ENCODE measurements around the gene CFAP73. TPM values are rescaled to one million over a fixed set of nuclear protein-coding genes. Genes with fewer than 3 reads are reported as not detected.

Gene CFAP73
- total RNA-seq, 2 donors from 2014 or later, result not detected

DNA sequence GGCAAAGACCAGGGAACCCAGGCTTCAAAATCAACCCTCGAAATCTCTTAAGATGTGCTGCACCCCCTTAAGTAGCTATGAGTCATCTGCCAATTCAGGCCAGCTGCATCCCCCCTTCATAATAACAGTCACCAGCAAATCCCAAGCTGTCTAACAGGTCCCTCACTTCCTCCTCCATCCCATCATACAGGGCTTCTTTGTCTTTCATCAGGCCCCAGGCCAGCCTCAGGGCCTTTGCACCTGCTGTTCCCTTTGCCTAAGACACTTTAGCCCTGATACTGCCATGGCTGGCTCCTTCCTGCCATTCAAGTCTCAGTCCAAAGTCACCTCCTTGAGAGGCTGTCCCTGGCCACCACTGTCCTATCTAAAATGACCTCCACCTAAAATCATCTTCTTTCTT is 18.0 kb upstream of the CFAP73 start:
- Histone ChIP-seq H3K9ac (ENCODE audit: extremely low read depth, low read length, poor library complexity, severe bottlenecking) (no peak overlapping the region), H3K27me3 (ENCODE audit: control insufficient read depth, insufficient read depth, low read length, poor library complexity, severe bottlenecking) (peaks cover 19% of the 10 kb centered on the region), H3K9me3 (ENCODE audit: control insufficient read depth, low read length) (no peaks in the 10 kb centered on the region), H3K27ac (ENCODE audit: low read depth, low read length) (no peak overlapping the region), H3K4me1 (ENCODE audit: control insufficient read depth, insufficient read depth, low read length) (no peaks in the 10 kb centered on the region), H3K4me3 (ENCODE audit: low read length) (no peak overlapping the region), H3K36me3 (ENCODE audit: control insufficient read depth, insufficient read depth, low read length) (no peaks in the 10 kb centered on the region)
- no peaks in the 10 kb centered on the region for H3K36me3 Mint-ChIP-seq (ENCODE audit: low read depth)
- WGBS, 2 experiments (ENCODE audit: insufficient coverage in 1 of 2, insufficient read length in 1 of 2), result 89 to 100% methylated on average over 1 of the region's 1 CpG
- no peak overlapping the region for H3K27ac Mint-ChIP-seq
- H3K27me3 Mint-ChIP-seq (ENCODE audit: insufficient read depth), result peaks cover 26% of the 10 kb centered on the region
- no peaks in the 10 kb centered on the region for H3K9me3 Mint-ChIP-seq
- DNase-seq, result no peak
- peaks cover 4% of the 10 kb centered on the region for H3K4me1 Mint-ChIP-seq
- H3K4me3 Mint-ChIP-seq, result no peak overlapping the region
- TF ChIP-seq, protein P1, sequence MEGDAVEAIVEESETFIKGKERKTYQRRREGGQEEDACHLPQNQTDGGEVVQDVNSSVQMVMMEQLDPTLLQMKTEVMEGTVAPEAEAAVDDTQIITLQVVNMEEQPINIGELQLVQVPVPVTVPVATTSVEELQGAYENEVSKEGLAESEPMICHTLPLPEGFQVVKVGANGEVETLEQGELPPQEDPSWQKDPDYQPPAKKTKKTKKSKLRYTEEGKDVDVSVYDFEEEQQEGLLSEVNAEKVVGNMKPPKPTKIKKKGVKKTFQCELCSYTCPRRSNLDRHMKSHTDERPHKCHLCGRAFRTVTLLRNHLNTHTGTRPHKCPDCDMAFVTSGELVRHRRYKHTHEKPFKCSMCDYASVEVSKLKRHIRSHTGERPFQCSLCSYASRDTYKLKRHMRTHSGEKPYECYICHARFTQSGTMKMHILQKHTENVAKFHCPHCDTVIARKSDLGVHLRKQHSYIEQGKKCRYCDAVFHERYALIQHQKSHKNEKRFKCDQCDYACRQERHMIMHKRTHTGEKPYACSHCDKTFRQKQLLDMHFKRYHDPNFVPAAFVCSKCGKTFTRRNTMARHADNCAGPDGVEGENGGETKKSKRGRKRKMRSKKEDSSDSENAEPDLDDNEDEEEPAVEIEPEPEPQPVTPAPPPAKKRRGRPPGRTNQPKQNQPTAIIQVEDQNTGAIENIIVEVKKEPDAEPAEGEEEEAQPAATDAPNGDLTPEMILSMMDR (conservative IDR thresholded peaks at IDR 0.05), result no peak

DNA sequence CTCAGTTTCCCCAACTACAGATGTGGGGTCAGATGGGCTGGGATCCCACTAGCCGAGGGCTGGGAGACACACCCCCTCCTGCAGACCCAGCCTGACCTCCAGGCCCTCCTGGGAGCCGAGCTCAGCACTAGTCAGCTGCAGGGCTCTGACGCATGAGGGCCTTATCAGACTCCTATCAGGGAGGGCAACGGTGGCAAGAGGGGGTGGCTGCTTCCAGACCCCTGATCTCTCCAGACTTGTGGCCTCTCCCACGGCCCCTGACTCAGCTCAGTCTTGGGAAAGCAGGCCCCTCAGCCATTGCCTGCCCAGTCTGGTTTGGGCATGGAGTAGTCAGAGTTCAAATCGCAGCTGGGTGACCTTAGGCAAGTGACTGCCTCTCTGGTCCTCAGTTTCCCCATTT is 16.5 kb upstream of the CFAP73 start:
- Mint-ChIP-seq H3K27ac (no peak overlapping the region), H3K27me3 (ENCODE audit: insufficient read depth) (peaks cover 26% of the 10 kb centered on the region)

DNA sequence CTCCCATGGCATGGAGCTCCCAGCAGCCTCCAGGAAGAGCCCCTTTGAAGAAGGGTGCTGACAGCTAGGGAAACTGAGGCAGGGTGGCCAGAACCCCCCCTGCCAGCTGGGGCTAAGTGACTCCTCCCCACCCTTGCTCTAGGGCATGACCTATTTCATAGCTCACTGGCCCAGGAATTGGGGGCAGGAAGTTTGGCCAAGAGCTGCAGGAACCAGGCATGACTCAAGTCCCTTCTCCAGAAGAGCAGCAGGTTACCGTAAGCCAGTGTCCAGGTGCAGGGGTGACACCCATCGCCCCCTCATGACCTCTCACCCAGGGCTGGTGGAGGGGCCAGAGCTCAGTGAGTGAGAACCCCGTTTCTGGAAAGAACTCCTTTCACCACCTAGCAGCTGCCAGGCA is 15.9 kb upstream of the CFAP73 start:
- peaks cover 19% of the 10 kb centered on the region for H3K27me3 ChIP-seq (ENCODE audit: control insufficient read depth, insufficient read depth, low read length, poor library complexity, severe bottlenecking)
- peaks cover 26% of the 10 kb centered on the region for H3K27me3 Mint-ChIP-seq (ENCODE audit: insufficient read depth)
- no peaks in the 10 kb centered on the region for H3K9me3 Mint-ChIP-seq
- H3K9ac ChIP-seq (ENCODE audit: extremely low read depth, low read length, poor library complexity, severe bottlenecking), result no peak overlapping the region
- no peak overlapping the region for H3K4me3 Mint-ChIP-seq
- DNase-seq, result no peak
- H3K4me1 ChIP-seq (ENCODE audit: control insufficient read depth, insufficient read depth, low read length), result no peaks in the 10 kb centered on the region
- no peak overlapping the region for H3K4me3 ChIP-seq (ENCODE audit: low read length)
- no peak overlapping the region for H3K27ac ChIP-seq (ENCODE audit: low read depth, low read length)
- no peaks in the 10 kb centered on the region for H3K36me3 ChIP-seq (ENCODE audit: control insufficient read depth, insufficient read depth, low read length)
- TF ChIP-seq, protein P1 (conservative IDR thresholded peaks at IDR 0.05), result no peak
- WGBS, 2 experiments (ENCODE audit: insufficient coverage in 1 of 2, insufficient read length in 1 of 2), result 83 to 85% methylated on average over 2 to 3 of the region's 3 CpGs
- no peaks in the 10 kb centered on the region for H3K36me3 Mint-ChIP-seq (ENCODE audit: low read depth)
- peaks cover 4% of the 10 kb centered on the region for H3K4me1 Mint-ChIP-seq
- no peak overlapping the region for H3K27ac Mint-ChIP-seq
- H3K9me3 ChIP-seq (ENCODE audit: control insufficient read depth, low read length), result no peaks in the 10 kb centered on the region

More for the DNA sequence above, 16.5 kb upstream of the CFAP73 start:
- Mint-ChIP-seq H3K36me3 (ENCODE audit: low read depth) (no peaks in the 10 kb centered on the region), H3K4me1 (peaks cover 4% of the 10 kb centered on the region), H3K4me3 (no peak overlapping the region), H3K9me3 (no peaks in the 10 kb centered on the region)
- WGBS, 2 experiments (ENCODE audit: insufficient coverage in 1 of 2, insufficient read length in 1 of 2), result 86 to 87% methylated on average over 4 to 6 of the region's 6 CpGs
- Histone ChIP-seq H3K36me3 (ENCODE audit: control insufficient read depth, insufficient read depth, low read length) (no peaks in the 10 kb centered on the region), H3K4me1 (ENCODE audit: control insufficient read depth, insufficient read depth, low read length) (no peaks in the 10 kb centered on the region), H3K27me3 (ENCODE audit: control insufficient read depth, insufficient read depth, low read length, poor library complexity, severe bottlenecking) (peaks cover 19% of the 10 kb centered on the region), H3K4me3 (ENCODE audit: low read length) (no peak overlapping the region), H3K27ac (ENCODE audit: low read depth, low read length) (no peak overlapping the region), H3K9ac (ENCODE audit: extremely low read depth, low read length, poor library complexity, severe bottlenecking) (no peak overlapping the region), H3K9me3 (ENCODE audit: control insufficient read depth, low read length) (no peaks in the 10 kb centered on the region)
- no peak for DNase-seq
- TF ChIP-seq, protein P1 (conservative IDR thresholded peaks at IDR 0.05), result no peak

Measured in endodermal cell (in vitro differentiated cells).